Endothelial cell (in vitro differentiated cells): ENCODE results near the gene GABBR2. TPM values are rescaled to one million over a fixed set of nuclear protein-coding genes. Genes with fewer than 3 reads are reported as not detected.

Experiments
- DNase-seq: peaks from one replicate; pipeline ENCODE4 v3.0.0; 2021; ENCODE audit warnings: low spot score
- H3K27ac Mint-ChIP-seq: one replicate; pipeline ENCODE4 v1.8.0; 2021; ENCODE audit warnings: mixed read lengths, inconsistent platforms; ENCODE audit not compliant: unreplicated experiment
- H3K27me3 Mint-ChIP-seq: one replicate; pipeline ENCODE4 v1.8.0; 2021; ENCODE audit warnings: mild to moderate bottlenecking, moderate library complexity, mixed read lengths, inconsistent platforms; ENCODE audit not compliant: unreplicated experiment
- H3K36me3 Mint-ChIP-seq: one replicate; pipeline ENCODE4 v1.8.0; 2021; ENCODE audit warnings: mild to moderate bottlenecking, low read depth, mixed read lengths, inconsistent platforms; ENCODE audit not compliant: unreplicated experiment
- H3K4me1 Mint-ChIP-seq: one replicate; pipeline ENCODE4 v1.8.0; 2021; ENCODE audit warnings: mild to moderate bottlenecking, mixed read lengths, inconsistent platforms; ENCODE audit not compliant: unreplicated experiment
- H3K4me3 Mint-ChIP-seq: one replicate; pipeline ENCODE4 v1.8.0; 2021; ENCODE audit warnings: mild to moderate bottlenecking, mixed read lengths, inconsistent platforms; ENCODE audit not compliant: unreplicated experiment
- H3K9me3 Mint-ChIP-seq: one replicate; pipeline ENCODE4 v1.8.0; 2021; ENCODE audit warnings: mixed read lengths, inconsistent platforms; ENCODE audit not compliant: unreplicated experiment
- total RNA-seq: library from RNA; stranded (reverse); fragmentation: NEBNext Ultra II Directional; extraction: Animal tissue kit (Norgen Biotek cat#: 25700); gene quantifications from one replicate; pipeline ENCODE4 v1.2.1, GENCODE V29; 2021; ENCODE audit not compliant: unreplicated experiment
- TF ChIP-seq, protein P1 (sequence below): fragments of 200-600 bp; sonication (generic); IDR thresholded peaks from one replicate; pipeline ENCODE4 v1.5.0; 2021; ENCODE audit warnings: antibody characterized with exemption; ENCODE audit not compliant: unreplicated experiment

The GABBR2 gene
- total RNA-seq, 1 donor from 2014 or later = 0.46 TPM

DNA sequence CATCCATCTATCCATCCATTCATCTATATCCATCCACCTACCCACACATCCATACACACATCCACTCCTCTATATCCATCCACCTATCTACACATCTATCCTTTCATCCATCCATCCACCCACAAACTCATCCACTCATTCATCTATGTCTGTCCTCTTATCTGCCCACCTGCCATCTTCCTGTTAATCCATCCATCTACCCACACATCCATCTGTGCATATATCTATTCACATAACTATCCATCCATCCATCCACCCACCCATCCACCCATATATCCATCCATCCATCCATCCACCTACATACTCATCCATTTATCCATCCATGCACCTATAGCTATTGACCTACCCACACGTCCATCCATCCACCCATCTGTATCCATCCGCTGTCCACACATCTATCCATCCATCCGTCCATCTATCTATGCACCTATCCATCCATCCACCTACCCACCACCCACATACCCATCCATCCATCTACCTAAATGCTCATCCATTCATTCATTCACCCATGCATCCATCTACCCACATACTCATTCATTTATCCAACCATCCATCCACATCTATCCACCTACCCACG lies 271.2 kb downstream of the GABBR2 start:
- no peak for DNase-seq
- Mint-ChIP-seq H3K4me3 (no peak overlapping the region), H3K27me3 (peaks cover 3% of the 10 kb centered on the region), H3K27ac (no peak overlapping the region), H3K4me1 (peaks cover under 1% of the 10 kb centered on the region), H3K36me3 (peaks cover 3% of the 10 kb centered on the region), H3K9me3 (no peaks in the 10 kb centered on the region)
- TF ChIP-seq, protein P1, sequence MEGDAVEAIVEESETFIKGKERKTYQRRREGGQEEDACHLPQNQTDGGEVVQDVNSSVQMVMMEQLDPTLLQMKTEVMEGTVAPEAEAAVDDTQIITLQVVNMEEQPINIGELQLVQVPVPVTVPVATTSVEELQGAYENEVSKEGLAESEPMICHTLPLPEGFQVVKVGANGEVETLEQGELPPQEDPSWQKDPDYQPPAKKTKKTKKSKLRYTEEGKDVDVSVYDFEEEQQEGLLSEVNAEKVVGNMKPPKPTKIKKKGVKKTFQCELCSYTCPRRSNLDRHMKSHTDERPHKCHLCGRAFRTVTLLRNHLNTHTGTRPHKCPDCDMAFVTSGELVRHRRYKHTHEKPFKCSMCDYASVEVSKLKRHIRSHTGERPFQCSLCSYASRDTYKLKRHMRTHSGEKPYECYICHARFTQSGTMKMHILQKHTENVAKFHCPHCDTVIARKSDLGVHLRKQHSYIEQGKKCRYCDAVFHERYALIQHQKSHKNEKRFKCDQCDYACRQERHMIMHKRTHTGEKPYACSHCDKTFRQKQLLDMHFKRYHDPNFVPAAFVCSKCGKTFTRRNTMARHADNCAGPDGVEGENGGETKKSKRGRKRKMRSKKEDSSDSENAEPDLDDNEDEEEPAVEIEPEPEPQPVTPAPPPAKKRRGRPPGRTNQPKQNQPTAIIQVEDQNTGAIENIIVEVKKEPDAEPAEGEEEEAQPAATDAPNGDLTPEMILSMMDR = no peak

GRCh38 chr9:98432960-98433359 lies 275.8 kb downstream of the GABBR2 start:
- H3K27me3 Mint-ChIP-seq = peaks cover 6% of the 10 kb centered on the region
- no peaks in the 10 kb centered on the region for H3K9me3 Mint-ChIP-seq
- H3K27ac Mint-ChIP-seq = no peak overlapping the region
- DNase-seq = no peak
- H3K36me3 Mint-ChIP-seq = peaks cover 3% of the 10 kb centered on the region
- H3K4me3 Mint-ChIP-seq = no peak overlapping the region
- H3K4me1 Mint-ChIP-seq = peaks cover 4% of the 10 kb centered on the region
- TF ChIP-seq, protein P1 = no peak

- TF ChIP-seq, protein P1 = no peak
- peaks cover 3% of the 10 kb centered on the region for H3K36me3 Mint-ChIP-seq
- no peaks in the 10 kb centered on the region for H3K9me3 Mint-ChIP-seq
- H3K27me3 Mint-ChIP-seq = peaks cover 7% of the 10 kb centered on the region
- H3K4me3 Mint-ChIP-seq = no peak overlapping the region
- peaks cover 4% of the 10 kb centered on the region for H3K4me1 Mint-ChIP-seq
- no peak for DNase-seq
- no peak overlapping the region for H3K27ac Mint-ChIP-seq
Measured at GRCh38 chr9:98432134-98432533, 276.6 kb downstream of the GABBR2 start.

DNA sequence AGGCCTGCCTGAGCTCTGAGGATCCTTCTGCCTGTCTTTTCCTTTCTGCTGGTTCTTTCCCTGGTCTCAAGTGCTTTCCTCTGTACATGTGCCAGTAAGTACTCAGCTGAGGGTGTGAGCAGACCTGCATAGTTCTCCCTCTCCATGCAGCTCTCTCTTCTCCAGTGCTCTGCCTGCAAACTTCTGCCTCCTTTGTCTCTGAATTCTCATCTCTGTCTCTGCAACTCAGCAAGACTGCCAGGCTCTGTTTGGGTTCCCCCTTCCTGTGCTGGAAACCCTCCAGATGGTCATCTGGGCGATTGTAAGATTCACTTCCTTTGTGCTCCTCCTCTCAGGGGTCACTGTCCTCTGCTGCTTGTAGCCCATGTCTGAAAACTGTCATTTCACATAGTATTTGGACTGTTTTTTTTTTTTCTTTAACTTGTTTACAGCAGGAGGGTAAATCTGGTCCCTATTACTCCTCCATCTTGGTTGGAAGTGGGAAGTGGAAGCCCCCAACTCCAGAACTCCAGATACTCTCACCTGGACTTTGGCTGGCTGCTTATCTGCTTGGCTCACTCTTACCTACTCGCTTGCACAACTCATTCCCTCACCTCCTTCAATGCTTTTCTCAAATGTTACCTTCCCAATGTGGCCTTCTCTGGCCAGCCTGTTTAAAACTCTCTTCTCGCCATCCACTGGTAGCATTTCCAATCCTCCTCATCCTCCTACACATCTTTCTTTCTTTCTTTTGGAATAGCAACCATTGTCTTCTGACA lies 278.0 kb downstream of the GABBR2 start:
- Mint-ChIP-seq H3K4me3 (no peak overlapping the region), H3K4me1 (peaks cover 4% of the 10 kb centered on the region), H3K27me3 (peaks cover 7% of the 10 kb centered on the region), H3K27ac (no peak overlapping the region), H3K9me3 (no peaks in the 10 kb centered on the region), H3K36me3 (peaks cover 3% of the 10 kb centered on the region)
- TF ChIP-seq, protein P1 = no peak
- DNase-seq = no peak

GRCh38 chr9:98429613-98430012 lies 279.1 kb downstream of the GABBR2 start:
- Mint-ChIP-seq H3K36me3 (peaks cover 3% of the 10 kb centered on the region), H3K27me3 (peaks cover 5% of the 10 kb centered on the region), H3K4me1 (peaks cover 4% of the 10 kb centered on the region), H3K9me3 (no peaks in the 10 kb centered on the region), H3K4me3 (no peak overlapping the region), H3K27ac (no peak overlapping the region)
- TF ChIP-seq, protein P1 = no peak
- DNase-seq = no peak
